Activated T-helper 1 cell treated with anti-CD3 and anti-CD28 coated beads, Interleukin-2, amount 50 U/mL, for 16 hours (primary cell): ENCODE results near the gene FSTL1.

Source experiments
- DNase-seq, 2 donors: peaks; one replicate each; pipeline ENCODE4 v3.0.0-alpha.2; 2020; ENCODE audit warnings: low read depth in 1 of 2, low spot score in 1 of 2

Gene FSTL1

GRCh38 chr3:120440762-120441161, 10.0 kb downstream of the FSTL1 start:
- no peak for DNase-seq

- DNase-seq: no peak
Measured at GRCh38 chr3:120440001-120440703, 10.6 kb downstream of the FSTL1 start.

- no peak for DNase-seq
Measured at GRCh38 chr3:120438665-120439370, 12.0 kb downstream of the FSTL1 start.

- DNase-seq: no peak
Measured at GRCh38 chr3:120438216-120438615, 12.6 kb downstream of the FSTL1 start.

- DNase-seq: no peak
Measured at GRCh38 chr3:120437559-120437958, 13.2 kb downstream of the FSTL1 start.

- no peak for DNase-seq
Measured at GRCh38 chr3:120436523-120437050, 14.2 kb downstream of the FSTL1 start.

- DNase-seq: no peak
Measured at GRCh38 chr3:120435621-120436020, 15.2 kb downstream of the FSTL1 start.

GRCh38 chr3:120433662-120434331, 17.0 kb downstream of the FSTL1 start:
- no peak for DNase-seq

GRCh38 chr3:120432150-120432860, 18.5 kb downstream of the FSTL1 start:
- DNase-seq: no peak

GRCh38 chr3:120429921-120430361, 20.9 kb downstream of the FSTL1 start:
- DNase-seq: no peak

GRCh38 chr3:120428924-120429323, 21.9 kb downstream of the FSTL1 start:
- DNase-seq: no peak

- DNase-seq: no peak
Measured at GRCh38 chr3:120427201-120427600, 23.6 kb downstream of the FSTL1 start.

- DNase-seq: no peak
Measured at GRCh38 chr3:120425572-120426250, 25.1 kb downstream of the FSTL1 start.

- no peak for DNase-seq
Measured at GRCh38 chr3:120424976-120425570, 25.7 kb downstream of the FSTL1 start.

- DNase-seq: no peak
Measured at GRCh38 chr3:120424506-120424905, 26.3 kb downstream of the FSTL1 start.

- no peak for DNase-seq
Measured at GRCh38 chr3:120423432-120423831, 27.4 kb downstream of the FSTL1 start.

- DNase-seq: no peak
Measured at GRCh38 chr3:120421926-120422325, 28.9 kb downstream of the FSTL1 start.

- no peak for DNase-seq
Measured at GRCh38 chr3:120420928-120421551, 29.8 kb downstream of the FSTL1 start.

GRCh38 chr3:120420360-120420759, 30.4 kb downstream of the FSTL1 start:
- DNase-seq: no peak

- DNase-seq: no peak
Measured at GRCh38 chr3:120419797-120420196, 31.0 kb downstream of the FSTL1 start.
